HCT116 (cell line): ENCODE data around the gene NDUFS6. TPM values are rescaled to one million over a fixed set of nuclear protein-coding genes. Genes with fewer than 3 reads are reported as not detected.
A peak's percentile ranks its signal among the peaks of the same experiment; 100 is the strongest.

Experiments used
- ATAC-seq: fragments of 200-7000 bp; cut with Tn5 transposase; 2 replicates; pipeline ENCODE4 v1.9.1; 2020; ENCODE audit warnings: mild to moderate bottlenecking, moderate library complexity
- Bru-seq: library from RNA; stranded (reverse); fragments of 400-500 nt; gene quantifications from one replicate; lab custom pipeline; 2021; lab: Mats Ljungman, UMichigan
- BruChase-seq, 2 experiments: library from RNA; stranded (reverse); fragments of 400-500 nt; gene quantifications; one replicate each; lab custom pipeline; 2021; lab: Mats Ljungman, UMichigan
- BruUV-seq: library from RNA; stranded (reverse); fragments of 400-500 nt; replicated peaks from 2 replicates; lab custom pipeline; 2021; lab: Mats Ljungman, UMichigan
- CTCF ChIA-PET: fragments of 300-600 bp; sonication (Branson Sonifier 250); formaldehyde crosslinking; loops from one replicate; lab custom pipeline; 2021; ENCODE audit warnings: antibody characterized with exemption; lab: Charles Lee
- POLR2A ChIA-PET: fragments of 300-600, 350-600 bp; sonication (Branson Sonifier 250); formaldehyde crosslinking; loops from one replicate; lab custom pipeline; 2021; ENCODE audit warnings: antibody characterized with exemption; lab: Charles Lee
- RAD21 ChIA-PET, 2 experiments: fragments of 300-600 bp; sonication (Branson Sonifier 250); formaldehyde crosslinking; loops; one replicate each; lab custom pipeline; 2023; ENCODE audit warnings: low total read pairs in 2 of 2; ENCODE audit not compliant: uncharacterized antibody in 2 of 2, unreplicated experiment in 2 of 2, low non-redundant PET in 1 of 2; lab: Charles Lee
- DNase-seq: peaks from one replicate; pipeline ENCODE4 v3.0.0-alpha.2; 2010; ENCODE audit warnings: low read depth, low spot score
- H2AFZ ChIP-seq: fragments of 200-600 bp; shearing (Covaris generic), sonication (generic); 2 replicates; pipeline ENCODE4 v1.6.1; 2017; ENCODE audit warnings: low read depth, mixed run types, mixed read lengths, antibody characterized with exemption, low read length; ENCODE audit not compliant: poor library complexity, severe bottlenecking
- H3K27ac ChIP-seq: 2 replicates; pipeline ENCODE4 v1.5.1; 2012; ENCODE audit warnings: low read depth, low read length
- H3K27me3 ChIP-seq: fragments of 200-600 bp; sonication (generic); 2 replicates; pipeline ENCODE4 v1.6.1; 2016; ENCODE audit warnings: mixed run types, low read length, mixed read lengths; ENCODE audit not compliant: insufficient read depth
- H3K36me3 ChIP-seq, 2 experiments: fragments of 200-500 bp in 1 of 2; fragments of 200-600 bp in 1 of 2; sonication (Bioruptor generic) in 1 of 2; sonication (generic) in 1 of 2; 2 replicates each; pipeline versions ENCODE4 v1.5.1 to v1.6.1; 2014 to 2016; ENCODE audit warnings: low read length in 2 of 2, inconsistent platforms in 1 of 2, mixed read lengths in 1 of 2, mixed run types in 1 of 2; ENCODE audit not compliant: insufficient read depth in 2 of 2, control insufficient read depth in 1 of 2
- H3K4me1 ChIP-seq, 2 experiments: fragments of 200-600 bp in 1 of 2; sonication (generic) in 1 of 2; 2 replicates each; pipeline versions ENCODE4 v1.5.1 to v1.6.1; 2012 to 2017; ENCODE audit warnings: low read length in 2 of 2, inconsistent platforms in 1 of 2, mild to moderate bottlenecking in 1 of 2, mixed read lengths in 1 of 2, mixed run types in 1 of 2, moderate library complexity in 1 of 2; ENCODE audit not compliant: insufficient read depth in 2 of 2, control insufficient read depth in 1 of 2
- H3K4me2 ChIP-seq: fragments of 200-600 bp; sonication (generic); 2 replicates; pipeline ENCODE4 v1.6.1; 2017; ENCODE audit warnings: mixed run types, low read length, mixed read lengths
- H3K4me3 ChIP-seq, 2 experiments: fragments of 200-600 bp in 1 of 2; sonication (generic) in 1 of 2; replicated peaks in 1 of 2; 2 replicates each; pipeline ENCODE4 v1.5.1; 2011 to 2016; ENCODE audit warnings: low read length in 2 of 2, control low read depth in 1 of 2, low read depth in 1 of 2, mild to moderate bottlenecking in 1 of 2, mixed read lengths in 1 of 2, mixed run types in 1 of 2
- H3K79me2 ChIP-seq: fragments of 200-600 bp; sonication (generic); 2 replicates; pipeline ENCODE4 v1.6.1; 2017; ENCODE audit warnings: mild to moderate bottlenecking, mixed run types, low read length, moderate library complexity, mixed read lengths; ENCODE audit not compliant: insufficient read depth
- H3K9ac ChIP-seq: fragments of 200-600 bp; sonication (generic); 2 replicates; pipeline ENCODE4 v1.6.1; 2016; ENCODE audit warnings: low read length, mixed read lengths
- H3K9me2 ChIP-seq: fragments of 200-600 bp; sonication (generic), shearing (Covaris generic); 2 replicates; pipeline ENCODE4 v1.6.1; 2017; ENCODE audit warnings: mixed run types, mild to moderate bottlenecking, moderate library complexity; ENCODE audit not compliant: insufficient read depth
- H3K9me3 ChIP-seq, 2 experiments: fragments of 200-500 bp in 1 of 2; fragments of 200-600 bp in 1 of 2; sonication (Bioruptor generic) in 1 of 2; sonication (generic) in 1 of 2; 2 replicates each; pipeline ENCODE4 v1.6.1; 2014 to 2017; ENCODE audit warnings: low read length in 2 of 2, mixed read lengths in 2 of 2, inconsistent platforms in 1 of 2, low read depth in 1 of 2, mild to moderate bottlenecking in 1 of 2, mixed run types in 1 of 2, moderate library complexity in 1 of 2; ENCODE audit not compliant: control insufficient read depth in 1 of 2, insufficient read depth in 1 of 2
- H4K20me1 ChIP-seq: fragments of 200-600 bp; sonication (generic), shearing (Covaris generic); 2 replicates; pipeline ENCODE4 v1.6.1; 2017; ENCODE audit warnings: mixed run types, mild to moderate bottlenecking, moderate library complexity; ENCODE audit not compliant: insufficient read depth
- CEBPB ChIP-seq: IDR thresholded peaks from 2 replicates; pipeline ENCODE4 v1.6.1; 2012; ENCODE audit warnings: low read depth
- CTCF ChIP-seq, 3 experiments: fragments of 200-600 bp in 1 of 3; sonication (generic) in 1 of 3; IDR thresholded peaks in 2 of 3; conservative IDR thresholded peaks in 1 of 3; 2 replicates each; pipeline ENCODE4 v1.5.1; 2012 to 2017; ENCODE audit warnings: low read depth in 2 of 3, low read length in 2 of 3, antibody characterized with exemption in 1 of 3, borderline replicate concordance in 1 of 3, control low read depth in 1 of 3, mild to moderate bottlenecking in 1 of 3, mixed read lengths in 1 of 3, mixed run types in 1 of 3, moderate library complexity in 1 of 3; ENCODE audit not compliant: insufficient read depth in 1 of 3
- EGR1 ChIP-seq: IDR thresholded peaks from 2 replicates; pipeline ENCODE4 v1.6.1; 2012; ENCODE audit warnings: low read depth
- EZH2 ChIP-seq: fragments of 200-600 bp; sonication (generic); IDR thresholded peaks from 2 replicates; pipeline ENCODE4 v1.6.1; 2017; ENCODE audit warnings: antibody characterized with exemption, mixed run types
- JUND ChIP-seq: IDR thresholded peaks from 2 replicates; pipeline ENCODE4 v1.6.1; 2012
- POLR2A ChIP-seq: IDR thresholded peaks from 2 replicates; pipeline ENCODE4 v1.7.0; 2011; ENCODE audit warnings: borderline replicate concordance; ENCODE audit not compliant: insufficient read depth, insufficient read length; ENCODE audit errors: extremely low read depth
- POLR2AphosphoS5 ChIP-seq: IDR thresholded peaks from 2 replicates; pipeline ENCODE4 v1.6.1; 2011; ENCODE audit warnings: mild to moderate bottlenecking, low read depth, low read length, moderate library complexity
- SIN3A ChIP-seq: IDR thresholded peaks from 2 replicates; pipeline ENCODE4 v1.6.1; 2012; ENCODE audit warnings: low read depth
- SRF ChIP-seq: IDR thresholded peaks from 2 replicates; pipeline ENCODE4 v1.6.1; 2012; ENCODE audit warnings: low read depth
- TCF7L2 ChIP-seq: IDR thresholded peaks from 2 replicates; pipeline ENCODE4 v1.7.0; 2011; ENCODE audit warnings: borderline replicate concordance, inconsistent platforms; ENCODE audit not compliant: insufficient read depth, insufficient read length; ENCODE audit errors: extremely low read depth
- YY1 ChIP-seq: IDR thresholded peaks from 2 replicates; pipeline ENCODE4 v1.6.1; 2011; ENCODE audit warnings: low read length, low read depth, moderate library complexity, mild to moderate bottlenecking; ENCODE audit not compliant: insufficient replicate concordance; ENCODE audit errors: extremely low read depth
- ZBTB33 ChIP-seq: IDR thresholded peaks from 2 replicates; pipeline ENCODE4 v1.6.1; 2011; ENCODE audit warnings: mild to moderate bottlenecking, low read length, moderate library complexity; ENCODE audit not compliant: insufficient replicate concordance; ENCODE audit errors: extremely low read depth
- ZFX ChIP-seq: fragments of 450-650 bp; IDR thresholded peaks from 2 replicates; pipeline ENCODE4 v1.6.1; 2017
- intact Hi-C: fragments of 100-400 bp; cut with micrococcal nuclease; formaldehyde crosslinking; loops from 2 replicates; pipeline ENCODE4 v1.10.0; 2022
- long read RNA-seq: library from polyadenylated mRNA; unstranded; transcript quantifications from one replicate; pipeline ENCODE4 v2.0.0, GENCODE V29; 2021; ENCODE audit not compliant: unreplicated experiment
- polyA plus RNA-seq: library from polyadenylated mRNA; unstranded; fragments of >200 nt; gene quantifications from 2 replicates; pipeline ENCODE4 v1.2.1, GENCODE V29; 2012; ENCODE audit warnings: missing spikeins
- total RNA-seq: library from RNA; stranded (reverse); gene quantifications from one replicate; pipeline ENCODE4 v1.2.1, GENCODE V29; 2021; ENCODE audit not compliant: unreplicated experiment
- TF ChIP-seq, protein P1 (sequence below): IDR thresholded peaks from 2 replicates; pipeline ENCODE4 v1.6.1; 2012

The NDUFS6 gene
- total RNA-seq (43.8 TPM), Bru-seq, nascent RNA (percentile 89 among the genes with signal in this experiment), BruChase-seq, experiment 1, labeled RNA remaining after a 6-hour chase (percentile 84 among the genes with signal in this experiment), BruChase-seq, experiment 2, labeled RNA remaining after a 2-hour chase (percentile 88 among the genes with signal in this experiment)
- 86.6 and 88.6 TPM in 2 replicates for polyA plus RNA-seq
- long read RNA-seq, transcript NDUFS6-201 (4 exons, 1,082 nt), result major isoform, 68 of 115 reads
- long read RNA-seq, partial matches to known transcripts, result 42 of 115 reads
- long read RNA-seq, other reads (novel, unspliced or antisense), result 5 of 115 reads

DNA sequence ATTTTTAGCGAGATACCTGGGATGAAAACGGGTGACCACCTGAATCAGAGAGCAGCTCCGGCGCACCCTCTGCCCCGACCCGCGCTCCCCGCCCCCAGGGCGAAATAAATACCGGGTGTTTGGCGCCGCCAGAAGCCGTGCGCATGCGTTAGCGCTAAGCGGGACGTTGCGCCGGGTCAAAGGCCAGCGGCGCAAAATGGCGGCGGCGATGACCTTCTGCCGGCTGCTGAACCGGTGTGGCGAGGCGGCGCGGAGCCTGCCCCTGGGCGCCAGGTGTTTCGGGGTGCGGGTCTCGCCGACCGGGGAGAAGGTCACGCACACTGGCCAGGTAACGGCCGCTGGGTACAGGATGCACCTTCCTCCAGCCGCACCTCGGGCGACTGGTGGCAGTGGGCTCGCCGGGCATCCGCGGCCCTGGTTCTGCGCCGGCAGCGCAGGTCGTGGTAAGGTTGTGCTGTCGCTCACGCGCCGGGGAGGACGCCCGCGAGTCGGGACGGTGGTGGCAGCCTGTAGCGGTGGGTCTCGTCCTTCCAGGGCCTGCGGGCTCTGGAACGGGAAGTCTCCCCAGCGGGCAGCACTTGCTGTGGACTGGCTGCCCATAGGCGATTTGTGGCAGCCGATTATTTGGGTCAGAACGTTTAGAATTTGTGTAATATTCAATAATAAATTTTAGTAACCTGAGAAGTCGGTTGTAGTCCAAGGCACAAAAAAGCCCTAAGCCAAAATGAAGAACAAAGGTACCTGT is at the start of gene NDUFS6:
Gene NDUFS6 (plus strand): TSS at position 186 of the 745 bp plus-strand sequence. CDS start 11 bp downstream, at position 197.
- ChIA-PET CTCF (interaction anchor here (0.7 to 1.2 kb wide), 2 partner anchors 38 to 66 kb away, joined by 3 read pairs; no protein-coding TSS in a partner anchor), RAD21 (no interaction called here), POLR2A (no interaction called here)
- peaks cover 42 to 57% of the 10 kb centered on the region in 2 experiments for H3K36me3 ChIP-seq
- ATAC-seq, result peak; percentile 58
- H4K20me1 ChIP-seq, result no peaks in the 10 kb centered on the region
- H3K4me2 ChIP-seq, result peak within 1 kb of the TSS; percentile 87
- peaks cover 93% of the 10 kb centered on the region for H3K79me2 ChIP-seq
- peak; percentile 94 for TF ChIP-seq YY1
- peak; percentile 84; the same call in 1 of the 2 replicates for TF ChIP-seq SIN3A
- TF ChIP-seq CTCF (IDR thresholded peaks at IDR 0.05 in 2 of 3, conservative IDR thresholded peaks at IDR 0.05 in 1 of 3; ENCODE audit: borderline replicate concordance in 1 of 3, insufficient read depth in 1 of 3, low read depth in 2 of 3, low read length in 2 of 3), result no peak
- peak; percentile 69 for TF ChIP-seq POLR2A
- TF ChIP-seq JUND, result no peak
- TF ChIP-seq ZFX, result peak; percentile 80; the same call in 1 of the 2 replicates
- peak; percentile 72 for TF ChIP-seq POLR2AphosphoS5
- no peak for TF ChIP-seq TCF7L2
- TF ChIP-seq, protein P1, sequence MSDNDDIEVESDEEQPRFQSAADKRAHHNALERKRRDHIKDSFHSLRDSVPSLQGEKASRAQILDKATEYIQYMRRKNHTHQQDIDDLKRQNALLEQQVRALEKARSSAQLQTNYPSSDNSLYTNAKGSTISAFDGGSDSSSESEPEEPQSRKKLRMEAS, result peak; percentile 71
- no peak for TF ChIP-seq EZH2
- TF ChIP-seq SRF, result peak; percentile 16; the same call in 1 of the 2 replicates
- TF ChIP-seq CEBPB, result no peak
- TF ChIP-seq EGR1, result 0 out of 2 replicates have a peak, but pooled peaks have one; percentile 38
- TF ChIP-seq ZBTB33, result no peak
- H3K9me2 ChIP-seq, result no peaks in the 10 kb centered on the region
- DNase-seq, result no peak
- peak within 1 kb of the TSS; percentile 87 for H3K9ac ChIP-seq
- BruUV-seq, result no TSS peak
- H3K27me3 ChIP-seq, result no peaks in the 10 kb centered on the region
- intact Hi-C loops, result loop anchor here (10.0 kb wide), 1 partner anchor 133 kb away; no protein-coding TSS in a partner anchor
- peak within 1 kb of the TSS; percentile 78 to 93 for H3K4me3 ChIP-seq
- no peaks in the 10 kb centered on the region for H3K9me3 ChIP-seq
- H2AFZ ChIP-seq, result no peak within 1 kb of the TSS
- H3K4me1 ChIP-seq, result peaks cover 2 to 18% of the 10 kb centered on the region in 2 experiments; a peak in 3 of 4 replicates
- H3K27ac ChIP-seq, result peak within 1 kb of the TSS; percentile 96
